GM12865 (cell line): Measurements from ENCODE around the gene TBX10.

Experiments used
- DNase-seq: peaks from one replicate; pipeline ENCODE4 v3.0.0; 2010; ENCODE audit warnings: low read depth
- H3K4me3 ChIP-seq: 2 replicates; pipeline ENCODE4 v1.5.1; 2011; ENCODE audit warnings: mild to moderate bottlenecking, low read depth, low read length, control low read depth
- TF ChIP-seq, protein P1 (sequence below): IDR thresholded peaks from 2 replicates; pipeline ENCODE4 v1.5.1; 2011; ENCODE audit warnings: low read length, control low read depth, low read depth, inconsistent platforms; ENCODE audit not compliant: insufficient read depth; ENCODE audit errors: missing control alignments

TBX10 gene

GRCh38 chr11:67674442-67674871 is 34.9 kb upstream of the TBX10 start, which contains the start of gene ALDH3B2:
Gene ALDH3B2, minus strand, starts transcription at chr11:67674623. Its CDS starts 7,688 bp downstream, at chr11:67666935.
- no peak within 1 kb of the TSS for H3K4me3 ChIP-seq

GRCh38 chr11:67673902-67674301 is 34.3 kb upstream of the TBX10 start:
- no peak overlapping the region for H3K4me3 ChIP-seq
- TF ChIP-seq, protein P1, sequence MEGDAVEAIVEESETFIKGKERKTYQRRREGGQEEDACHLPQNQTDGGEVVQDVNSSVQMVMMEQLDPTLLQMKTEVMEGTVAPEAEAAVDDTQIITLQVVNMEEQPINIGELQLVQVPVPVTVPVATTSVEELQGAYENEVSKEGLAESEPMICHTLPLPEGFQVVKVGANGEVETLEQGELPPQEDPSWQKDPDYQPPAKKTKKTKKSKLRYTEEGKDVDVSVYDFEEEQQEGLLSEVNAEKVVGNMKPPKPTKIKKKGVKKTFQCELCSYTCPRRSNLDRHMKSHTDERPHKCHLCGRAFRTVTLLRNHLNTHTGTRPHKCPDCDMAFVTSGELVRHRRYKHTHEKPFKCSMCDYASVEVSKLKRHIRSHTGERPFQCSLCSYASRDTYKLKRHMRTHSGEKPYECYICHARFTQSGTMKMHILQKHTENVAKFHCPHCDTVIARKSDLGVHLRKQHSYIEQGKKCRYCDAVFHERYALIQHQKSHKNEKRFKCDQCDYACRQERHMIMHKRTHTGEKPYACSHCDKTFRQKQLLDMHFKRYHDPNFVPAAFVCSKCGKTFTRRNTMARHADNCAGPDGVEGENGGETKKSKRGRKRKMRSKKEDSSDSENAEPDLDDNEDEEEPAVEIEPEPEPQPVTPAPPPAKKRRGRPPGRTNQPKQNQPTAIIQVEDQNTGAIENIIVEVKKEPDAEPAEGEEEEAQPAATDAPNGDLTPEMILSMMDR, result no peak
- no peak for DNase-seq

More at GRCh38 chr11:67674442-67674871, 34.9 kb upstream of the TBX10 start, which contains the start of gene ALDH3B2:
- TF ChIP-seq, protein P1, result no peak
- no peak for DNase-seq

GRCh38 chr11:67673358-67673757 is 33.8 kb upstream of the TBX10 start:
- TF ChIP-seq, protein P1, result no peak
- DNase-seq, result no peak
- no peak overlapping the region for H3K4me3 ChIP-seq

- no peak for DNase-seq
- no peak overlapping the region for H3K4me3 ChIP-seq
- TF ChIP-seq, protein P1, result no peak
Observed at GRCh38 chr11:67671211-67671520, 31.6 kb upstream of the TBX10 start.

DNA sequence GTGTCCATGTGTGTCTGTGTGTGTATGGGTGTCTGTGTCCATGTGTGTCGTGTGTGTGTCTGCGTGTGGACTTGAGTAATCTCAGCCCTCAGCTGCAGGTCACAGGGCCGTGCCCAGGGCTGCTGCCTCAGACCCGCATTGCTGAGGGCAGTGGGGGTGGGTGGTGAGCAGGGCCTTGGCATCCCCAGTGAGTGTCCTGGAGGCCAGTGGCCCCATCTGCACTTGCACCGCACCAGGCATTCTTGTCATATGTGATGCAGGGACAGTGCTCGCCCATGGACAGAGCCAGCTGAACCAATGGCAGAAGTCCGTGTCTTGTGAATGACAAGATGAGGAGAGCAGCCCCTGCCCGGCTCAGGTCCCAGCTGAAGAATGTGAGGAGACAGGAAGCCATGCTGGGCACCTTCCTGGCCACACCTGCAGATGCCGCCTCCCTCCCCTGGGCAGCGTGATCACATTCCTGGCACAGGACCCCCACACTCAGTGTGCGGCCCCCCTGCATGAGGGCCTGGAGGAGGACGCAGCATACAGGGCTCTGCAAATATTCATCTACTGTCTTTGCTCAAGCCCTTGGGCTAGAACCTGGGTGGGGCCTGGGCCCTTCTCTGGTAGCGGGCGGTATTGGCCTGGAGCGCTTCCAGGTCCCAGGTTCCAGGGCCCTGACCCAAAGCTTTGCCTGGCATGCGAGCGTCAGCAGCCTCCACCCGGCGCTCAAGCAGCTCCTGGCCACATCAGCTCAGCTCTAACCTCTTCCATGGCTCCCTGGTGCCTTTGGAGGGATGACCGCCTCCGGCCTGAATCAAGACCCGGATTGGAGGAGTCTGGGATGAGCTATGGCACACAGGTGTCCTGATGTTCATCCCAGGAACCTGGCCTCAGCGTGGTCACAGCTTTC is 31.0 kb upstream of the TBX10 start:
- TF ChIP-seq, protein P1, result no peak
- no peak overlapping the region for H3K4me3 ChIP-seq
- DNase-seq, result no peak

DNA sequence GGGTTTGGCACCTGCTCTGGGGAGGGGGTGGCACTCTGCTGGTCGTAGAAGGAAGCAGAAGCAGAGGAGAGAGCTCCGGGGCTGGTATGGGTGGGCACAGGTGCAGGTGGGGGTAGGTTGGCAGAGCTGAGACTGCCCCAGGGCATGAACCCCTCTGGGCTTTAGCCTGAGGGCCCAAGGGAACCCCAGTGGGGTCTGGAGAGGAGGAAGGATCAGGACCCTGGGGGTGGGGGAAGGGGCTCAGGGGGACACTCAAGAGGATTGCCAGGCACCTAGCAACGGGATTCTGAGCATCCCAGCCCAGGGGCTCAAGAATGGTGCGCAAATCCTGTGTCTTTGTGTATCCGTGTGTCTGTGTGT is 28.6 kb upstream of the TBX10 start:
- DNase-seq, result no peak
- TF ChIP-seq, protein P1, result no peak
- no peak overlapping the region for H3K4me3 ChIP-seq

- DNase-seq, result peak; percentile 57
Observed at GRCh38 chr11:67667490-67668191, 28.1 kb upstream of the TBX10 start.

More at GRCh38 chr11:67667490-67668191, 28.1 kb upstream of the TBX10 start:
- TF ChIP-seq, protein P1, result no peak
- no peak overlapping the region for H3K4me3 ChIP-seq
